ENCODE measurements around the gene USP22. TPM values are rescaled to one million over a fixed set of nuclear protein-coding genes. Genes with fewer than 3 reads are reported as not detected.

Gene USP22
- total and polyA plus RNA-seq, 4 experiments from 2014 or later: 14.4 to 140 (median 86.4) TPM

DNA sequence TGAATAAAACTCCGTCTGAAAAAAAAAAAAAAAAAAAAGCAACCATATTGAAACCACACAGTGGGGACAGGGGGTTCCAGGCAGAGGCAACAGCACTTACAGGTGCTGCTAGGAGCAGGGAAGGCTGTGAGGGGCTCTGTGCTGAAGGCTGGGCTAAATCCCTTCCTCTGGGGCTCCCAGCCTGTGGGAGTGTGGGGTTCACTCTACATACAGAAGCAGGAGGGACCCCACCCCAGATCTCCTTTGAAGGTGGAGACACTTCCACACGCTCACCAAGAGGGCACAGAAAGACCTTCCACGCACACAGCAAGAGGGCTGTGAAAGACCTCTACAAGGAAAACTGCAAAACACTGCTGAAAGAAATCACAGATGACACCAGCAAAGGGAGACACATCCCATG, 53.9 kb downstream of the USP22 start:
- no peak overlapping the region for H3K27ac ChIP-seq (ENCODE audit: low read depth, low read length)
- H3K4me3 Mint-ChIP-seq: no peak overlapping the region
- H3K27ac Mint-ChIP-seq: no peak overlapping the region
- DNase-seq: no peak
- no peaks in the 10 kb centered on the region for H3K9me3 ChIP-seq (ENCODE audit: control insufficient read depth in 1 of 2, low read length in 2 of 2)
- no peaks in the 10 kb centered on the region for H3K36me3 Mint-ChIP-seq
- POLR2A ChIA-PET (ENCODE audit: partially characterized antibody): no interaction called here
- no peaks in the 10 kb centered on the region for H3K4me1 ChIP-seq (ENCODE audit: insufficient read depth, low read length)
- no peaks in the 10 kb centered on the region for H3K27me3 ChIP-seq (ENCODE audit: insufficient read depth, low read length)
- intact Hi-C loops (cut with micrococcal nuclease): no loop called here
- no peaks in the 10 kb centered on the region for H3K36me3 ChIP-seq (ENCODE audit: insufficient read depth, low read length)
- H3K9me3 Mint-ChIP-seq: no peaks in the 10 kb centered on the region
- no peak overlapping the region for H3K4me3 ChIP-seq (ENCODE audit: low read length in 2 of 2)
- CTCF ChIA-PET (ENCODE audit: partially characterized antibody): no interaction called here
- H3K27me3 Mint-ChIP-seq: peaks cover 0 to 1% of the 10 kb centered on the region in 2 donors
- H3K4me1 Mint-ChIP-seq: peaks cover 0 to 5% (median 2%) of the 10 kb centered on the region in 4 donors

DNA sequence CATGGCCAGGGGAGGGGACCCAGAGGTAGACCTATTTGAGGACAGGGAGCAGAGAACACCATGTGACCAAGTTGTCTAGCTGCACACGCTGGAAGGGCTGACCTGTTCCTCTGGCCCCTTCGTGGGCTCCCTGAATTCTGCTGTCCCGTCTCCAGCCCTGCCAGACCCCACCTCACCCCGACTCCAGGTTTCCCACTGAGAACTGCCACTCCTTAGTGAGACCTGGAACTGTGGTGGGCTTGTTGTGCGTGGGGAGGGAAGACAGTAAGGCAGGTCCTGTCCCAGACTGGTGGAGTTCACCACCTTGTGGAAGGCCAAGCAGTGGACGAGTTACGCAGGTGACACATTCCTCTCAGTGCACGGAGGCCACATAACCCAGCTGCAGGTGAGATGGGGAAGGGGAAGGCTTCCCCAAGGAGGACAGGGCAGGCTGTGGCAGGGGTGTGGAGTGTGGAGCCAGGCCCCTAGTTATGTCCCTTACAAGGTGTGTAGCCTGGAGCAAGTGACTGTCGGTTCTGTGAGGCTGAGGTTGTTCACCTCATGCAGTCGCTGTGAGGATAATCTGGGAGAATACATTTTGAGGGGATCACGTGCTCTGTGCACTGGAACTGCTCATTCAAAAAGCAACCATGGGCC, 54.7 kb downstream of the USP22 start:
- H3K9me3 Mint-ChIP-seq: no peaks in the 10 kb centered on the region
- POLR2A ChIA-PET (ENCODE audit: partially characterized antibody): no interaction called here
- H3K36me3 Mint-ChIP-seq: no peaks in the 10 kb centered on the region
- H3K4me3 Mint-ChIP-seq: no peak overlapping the region
- peaks cover 0 to 2% (median under 1%) of the 10 kb centered on the region in 4 donors for H3K4me1 Mint-ChIP-seq
- DNase-seq: no peak
- no peaks in the 10 kb centered on the region for H3K27me3 ChIP-seq (ENCODE audit: insufficient read depth, low read length)
- H3K27ac Mint-ChIP-seq: no peak overlapping the region
- CTCF ChIA-PET (ENCODE audit: partially characterized antibody): no interaction called here
- H3K27me3 Mint-ChIP-seq: peaks cover 0 to 1% of the 10 kb centered on the region in 2 donors
- H3K4me3 ChIP-seq (ENCODE audit: low read length in 2 of 2): no peak overlapping the region
- no peaks in the 10 kb centered on the region for H3K4me1 ChIP-seq (ENCODE audit: insufficient read depth, low read length)
- H3K36me3 ChIP-seq (ENCODE audit: insufficient read depth, low read length): no peaks in the 10 kb centered on the region
- intact Hi-C loops (cut with micrococcal nuclease): no loop called here
- no peak overlapping the region for H3K27ac ChIP-seq (ENCODE audit: low read depth, low read length)
- H3K9me3 ChIP-seq (ENCODE audit: control insufficient read depth in 1 of 2, low read length in 2 of 2): no peaks in the 10 kb centered on the region

DNA sequence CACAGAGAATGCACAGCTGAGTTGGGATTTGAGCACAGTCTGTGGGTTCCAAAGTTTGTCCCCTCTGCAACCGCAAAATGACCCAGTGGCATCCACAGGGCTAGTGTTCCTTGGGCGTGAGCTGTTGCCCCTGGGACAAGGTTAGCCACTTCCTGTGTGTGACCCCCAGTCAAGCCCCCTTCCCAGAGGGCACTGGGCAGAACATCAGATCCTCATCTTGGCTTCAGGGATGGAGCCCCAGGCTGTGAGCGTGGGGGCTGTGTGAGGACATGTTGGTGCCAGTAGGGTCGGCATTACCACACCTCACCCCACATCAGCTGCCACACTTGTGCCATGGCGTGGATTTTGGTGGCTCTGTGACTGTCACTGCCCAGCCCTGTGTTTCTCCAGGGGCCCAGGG, 55.3 kb downstream of the USP22 start:
- Mint-ChIP-seq H3K9me3 (no peaks in the 10 kb centered on the region), H3K4me3 (no peak overlapping the region)
- intact Hi-C loops (cut with micrococcal nuclease): no loop called here

DNA sequence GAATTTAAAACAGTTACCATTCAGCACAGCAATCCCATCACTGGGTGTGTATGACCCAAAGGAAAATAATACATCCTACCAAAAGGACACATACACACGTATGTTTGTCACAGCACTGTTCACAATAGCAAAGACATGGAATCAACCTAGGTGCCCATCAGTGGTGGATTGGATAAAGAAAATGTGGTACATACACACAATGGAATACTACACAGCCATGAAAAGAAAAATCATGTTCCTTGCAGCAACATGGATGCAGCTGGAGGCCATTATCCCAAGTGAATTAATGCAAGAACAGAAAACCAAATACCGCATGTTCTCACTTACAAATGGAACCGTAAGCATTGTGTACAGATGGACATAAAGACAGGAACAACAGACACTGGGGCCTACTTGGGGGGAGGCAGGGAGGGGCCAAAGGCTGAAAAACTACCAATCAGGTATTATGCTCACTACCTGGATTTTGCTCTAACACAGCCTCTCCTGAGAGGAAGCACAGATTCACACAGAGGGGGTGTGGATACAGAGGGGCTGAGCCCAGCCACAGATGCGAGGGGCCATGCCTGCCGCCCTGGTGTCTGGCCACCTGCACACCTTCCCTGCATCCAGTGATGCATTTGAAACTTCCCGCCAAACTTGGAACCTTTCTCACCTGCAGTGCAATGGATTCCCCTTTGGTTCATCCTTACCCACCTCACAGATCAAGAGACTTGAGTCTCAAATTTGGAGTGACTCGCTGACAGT, 55.9 kb downstream of the USP22 start:
- no peaks in the 10 kb centered on the region for H3K4me1 ChIP-seq (ENCODE audit: insufficient read depth, low read length)
- Mint-ChIP-seq H3K27me3 (peaks cover 1 to 2% of the 10 kb centered on the region in 2 donors), H3K4me3 (no peak overlapping the region), H3K27ac (no peak overlapping the region), H3K9me3 (no peaks in the 10 kb centered on the region), H3K4me1 (peaks cover 0 to 1% (median 0%) of the 10 kb centered on the region in 4 donors), H3K36me3 (no peaks in the 10 kb centered on the region)
- H3K36me3 ChIP-seq (ENCODE audit: insufficient read depth, low read length): no peaks in the 10 kb centered on the region
- intact Hi-C loops (cut with micrococcal nuclease): no loop called here
- no peaks in the 10 kb centered on the region for H3K27me3 ChIP-seq (ENCODE audit: insufficient read depth, low read length)
- no peak for DNase-seq
- H3K27ac ChIP-seq (ENCODE audit: low read depth, low read length): no peak overlapping the region
- no peak overlapping the region for H3K4me3 ChIP-seq (ENCODE audit: low read length in 2 of 2)
- H3K9me3 ChIP-seq (ENCODE audit: control insufficient read depth in 1 of 2, low read length in 2 of 2): no peaks in the 10 kb centered on the region
- POLR2A ChIA-PET (ENCODE audit: partially characterized antibody): no interaction called here
- CTCF ChIA-PET (ENCODE audit: partially characterized antibody): no interaction called here

More for the DNA sequence above, 55.3 kb downstream of the USP22 start:
- no peaks in the 10 kb centered on the region for H3K9me3 ChIP-seq (ENCODE audit: control insufficient read depth in 1 of 2, low read length in 2 of 2)
- no peaks in the 10 kb centered on the region for H3K4me1 ChIP-seq (ENCODE audit: insufficient read depth, low read length)
- POLR2A ChIA-PET (ENCODE audit: partially characterized antibody): no interaction called here
- no peak overlapping the region for H3K4me3 ChIP-seq (ENCODE audit: low read length in 2 of 2)
- CTCF ChIA-PET (ENCODE audit: partially characterized antibody): no interaction called here
- no peaks in the 10 kb centered on the region for H3K27me3 ChIP-seq (ENCODE audit: insufficient read depth, low read length)
- DNase-seq: no peak
- H3K27ac ChIP-seq (ENCODE audit: low read depth, low read length): no peak overlapping the region
- Mint-ChIP-seq H3K36me3 (no peaks in the 10 kb centered on the region), H3K27ac (no peak overlapping the region), H3K27me3 (peaks cover 0 to 1% of the 10 kb centered on the region in 2 donors), H3K4me1 (peaks cover 0 to 1% (median 0%) of the 10 kb centered on the region in 4 donors)
- H3K36me3 ChIP-seq (ENCODE audit: insufficient read depth, low read length): no peaks in the 10 kb centered on the region

DNA sequence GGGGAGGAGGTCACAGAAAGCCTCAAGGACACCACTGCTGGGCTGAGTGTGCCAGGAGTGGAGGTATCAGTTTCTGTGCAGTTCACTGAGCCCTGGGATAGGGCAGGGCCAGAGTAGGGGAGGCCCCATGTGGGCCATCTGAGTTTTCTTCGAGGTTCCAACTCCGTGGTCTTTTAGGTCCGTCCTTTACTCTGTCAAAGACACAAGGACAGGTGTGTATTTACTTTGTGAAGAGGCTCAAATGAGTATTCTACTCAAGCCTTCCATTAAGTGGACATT, 59.5 kb downstream of the USP22 start:
- H3K4me1 Mint-ChIP-seq: no peaks in the 10 kb centered on the region
- intact Hi-C loops (cut with micrococcal nuclease): no loop called here
- DNase-seq: no peak
- no peaks in the 10 kb centered on the region for H3K9me3 Mint-ChIP-seq
- Histone ChIP-seq H3K9me3 (ENCODE audit: control insufficient read depth in 1 of 2, low read length in 2 of 2) (no peaks in the 10 kb centered on the region), H3K4me1 (ENCODE audit: insufficient read depth, low read length) (no peaks in the 10 kb centered on the region), H3K27ac (ENCODE audit: low read depth, low read length) (no peak overlapping the region), H3K36me3 (ENCODE audit: insufficient read depth, low read length) (no peaks in the 10 kb centered on the region), H3K27me3 (ENCODE audit: insufficient read depth, low read length) (peaks cover 5% of the 10 kb centered on the region), H3K4me3 (ENCODE audit: low read length in 2 of 2) (no peak overlapping the region)
- no peak overlapping the region for H3K27ac Mint-ChIP-seq
- no peaks in the 10 kb centered on the region for H3K36me3 Mint-ChIP-seq
- H3K27me3 Mint-ChIP-seq: peaks cover 12 to 17% of the 10 kb centered on the region in 2 donors
- H3K4me3 Mint-ChIP-seq: no peak overlapping the region
- ChIA-PET POLR2A (ENCODE audit: partially characterized antibody) (no interaction called here), CTCF (ENCODE audit: partially characterized antibody) (no interaction called here)

DNA sequence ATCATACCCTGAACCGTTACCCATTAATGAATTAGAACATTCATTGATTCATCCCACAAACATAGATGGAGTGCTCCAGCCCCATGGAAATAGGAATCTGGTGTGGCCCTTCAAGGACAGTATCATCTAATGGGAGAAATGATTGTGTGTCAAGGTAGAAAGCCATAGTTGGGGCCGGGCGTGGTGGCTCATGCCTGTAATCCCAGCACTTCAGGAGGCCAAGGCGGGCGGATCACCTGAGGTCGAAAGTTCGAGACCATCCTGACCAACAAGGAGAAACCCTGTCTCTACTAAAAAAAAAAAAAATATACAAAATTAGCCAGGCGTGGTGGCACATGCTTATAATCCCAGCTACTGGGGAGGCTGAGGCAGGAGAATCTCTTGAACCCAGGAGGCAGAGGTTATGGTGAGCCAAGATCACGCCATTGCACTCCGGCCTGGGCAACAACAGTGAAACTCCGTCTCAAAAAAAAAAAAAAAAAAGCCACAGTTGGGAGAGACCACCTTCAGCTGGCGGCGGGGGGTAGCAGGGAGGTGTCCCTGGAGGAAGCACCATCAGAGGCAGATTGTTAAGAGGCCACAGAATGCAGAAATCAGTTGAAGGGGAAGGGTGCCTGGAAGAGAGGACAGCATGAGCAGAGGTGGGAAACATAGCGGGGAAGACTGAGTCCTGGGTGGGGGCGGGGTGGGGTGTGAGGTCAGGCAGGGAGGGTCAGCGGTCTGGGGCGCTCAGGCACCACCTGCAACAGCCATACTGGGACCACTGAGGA, 60.0 kb downstream of the USP22 start:
- ChIA-PET CTCF (ENCODE audit: partially characterized antibody) (interaction anchor here (0.7 kb wide), 1 partner anchor 10 kb away, joined by 3 read pairs; no protein-coding TSS in a partner anchor), POLR2A (ENCODE audit: partially characterized antibody) (no interaction called here)
- no peaks in the 10 kb centered on the region for H3K4me1 Mint-ChIP-seq
- H3K27ac ChIP-seq (ENCODE audit: low read depth, low read length): no peak overlapping the region
- H3K36me3 Mint-ChIP-seq: no peaks in the 10 kb centered on the region
- peaks cover 5% of the 10 kb centered on the region for H3K27me3 ChIP-seq (ENCODE audit: insufficient read depth, low read length)
- no peaks in the 10 kb centered on the region for H3K36me3 ChIP-seq (ENCODE audit: insufficient read depth, low read length)
- H3K4me3 Mint-ChIP-seq: no peak overlapping the region
- H3K4me3 ChIP-seq (ENCODE audit: low read length in 2 of 2): no peak overlapping the region
- peaks cover 15 to 17% of the 10 kb centered on the region in 2 donors for H3K27me3 Mint-ChIP-seq
- no peak overlapping the region for H3K27ac Mint-ChIP-seq
- no peak for DNase-seq
- H3K9me3 ChIP-seq (ENCODE audit: control insufficient read depth in 1 of 2, low read length in 2 of 2): no peaks in the 10 kb centered on the region
- intact Hi-C loops (cut with micrococcal nuclease): no loop called here
- no peaks in the 10 kb centered on the region for H3K9me3 Mint-ChIP-seq
- no peaks in the 10 kb centered on the region for H3K4me1 ChIP-seq (ENCODE audit: insufficient read depth, low read length)

DNA sequence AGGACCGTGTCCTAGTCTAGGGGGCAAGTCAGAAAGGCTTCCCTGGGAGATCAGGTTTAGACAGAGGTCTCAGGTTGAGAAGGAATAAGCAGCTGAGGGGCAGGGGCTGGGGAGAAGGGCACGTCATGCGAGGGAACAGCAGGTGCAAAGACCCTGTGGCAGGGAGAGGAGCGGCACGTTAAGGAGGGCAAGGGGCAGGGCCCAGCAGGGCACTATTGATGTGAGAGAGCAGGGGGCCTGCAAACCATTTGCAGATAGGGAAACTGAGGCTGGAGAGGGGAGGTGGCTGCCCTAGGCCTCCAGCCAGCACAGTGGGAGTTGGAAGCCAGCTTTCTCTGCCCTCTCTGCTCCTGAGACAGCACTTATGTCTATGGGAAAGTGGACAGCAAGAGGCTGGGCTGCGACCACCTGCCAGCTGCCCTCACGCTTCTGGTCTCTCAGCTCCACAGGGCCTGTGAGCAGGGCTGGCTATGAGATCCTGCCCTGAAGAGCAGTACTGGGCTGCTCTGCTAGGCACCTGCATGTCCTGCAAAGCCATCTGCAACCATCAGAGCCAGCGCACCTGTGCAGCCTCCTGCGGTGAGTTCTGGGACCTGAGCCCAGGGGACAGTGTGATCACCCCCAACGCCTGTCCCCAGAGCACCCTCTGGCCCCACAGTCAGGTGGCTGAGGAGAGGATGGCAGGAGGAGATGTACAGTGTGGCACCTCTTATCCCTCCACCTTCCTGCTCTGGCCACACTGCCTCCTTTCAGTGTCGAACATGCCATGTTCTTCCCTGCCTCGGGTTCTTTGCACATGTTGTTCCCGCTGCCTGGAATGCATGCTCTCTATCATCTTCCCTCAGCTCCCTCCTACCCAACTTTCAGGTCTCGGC, 61.5 kb downstream of the USP22 start:
- H3K27me3 Mint-ChIP-seq: peaks cover 23 to 28% of the 10 kb centered on the region in 2 donors

More for the DNA sequence above, 61.5 kb downstream of the USP22 start:
- Histone ChIP-seq H3K27ac (ENCODE audit: low read depth, low read length) (no peak overlapping the region), H3K36me3 (ENCODE audit: insufficient read depth, low read length) (no peaks in the 10 kb centered on the region), H3K4me3 (ENCODE audit: low read length in 2 of 2) (no peak overlapping the region), H3K9me3 (ENCODE audit: control insufficient read depth in 1 of 2, low read length in 2 of 2) (no peaks in the 10 kb centered on the region), H3K4me1 (ENCODE audit: insufficient read depth, low read length) (no peaks in the 10 kb centered on the region), H3K27me3 (ENCODE audit: insufficient read depth, low read length) (peaks cover 5% of the 10 kb centered on the region)
- Mint-ChIP-seq H3K36me3 (no peaks in the 10 kb centered on the region), H3K4me1 (no peaks in the 10 kb centered on the region), H3K4me3 (no peak overlapping the region), H3K27ac (no peak overlapping the region), H3K9me3 (no peaks in the 10 kb centered on the region)
- DNase-seq: no peak
- intact Hi-C loops (cut with micrococcal nuclease): no loop called here
- POLR2A ChIA-PET (ENCODE audit: partially characterized antibody): no interaction called here
- CTCF ChIA-PET (ENCODE audit: partially characterized antibody): no interaction called here
